ENCODE results near the gene CADPS2.
"Not testable (repeated sequence)": the region's sequence is repeated elsewhere in the genome, so short reads cannot be mapped to it uniquely, and the experiment has no call there.

The CADPS2 gene

GRCh38 chr7:122709930-122710646 is 176.2 kb downstream of the CADPS2 start:
- DNase-seq (ENCODE audit: low read depth), result no peak

- no peak for DNase-seq (ENCODE audit: low read depth)
These were observed 179.4 kb downstream of the CADPS2 start for GRCh38 chr7:122706836-122707235.

- DNase-seq (ENCODE audit: low read depth), result no peak
These were observed 183.3 kb downstream of the CADPS2 start, which contains the start of gene RNF148 for GRCh38 chr7:122702872-122703510. Gene RNF148 (minus strand): TSS chr7:122702922. CDS start chr7:122702750, 172 bp downstream.

- DNase-seq (ENCODE audit: low read depth), result no peak
These were observed 187.2 kb downstream of the CADPS2 start, which contains the start of gene RNF133 for GRCh38 chr7:122699017-122699416. Gene RNF133 (minus strand): TSS chr7:122699117. CDS start chr7:122698918, 199 bp downstream.

- no peak for DNase-seq (ENCODE audit: low read depth)
These were observed 190.4 kb downstream of the CADPS2 start for GRCh38 chr7:122695816-122696215.

GRCh38 chr7:122694697-122695096 is 191.6 kb downstream of the CADPS2 start:
- DNase-seq (ENCODE audit: low read depth), result no peak

- DNase-seq (ENCODE audit: low read depth), result no peak
These were observed 193.4 kb downstream of the CADPS2 start for GRCh38 chr7:122692769-122693309.

- no peak for DNase-seq (ENCODE audit: low read depth)
These were observed 194.6 kb downstream of the CADPS2 start for GRCh38 chr7:122691569-122692235.

- no peak for DNase-seq (ENCODE audit: low read depth)
These were observed 196.7 kb downstream of the CADPS2 start for GRCh38 chr7:122689346-122690109.

- DNase-seq (ENCODE audit: low read depth), result no peak
These were observed 197.8 kb downstream of the CADPS2 start for GRCh38 chr7:122688400-122688998.

GRCh38 chr7:122686360-122686878 is 199.8 kb downstream of the CADPS2 start:
- no peak for DNase-seq (ENCODE audit: low read depth)

GRCh38 chr7:122684504-122684903 is 201.8 kb downstream of the CADPS2 start:
- no peak for DNase-seq (ENCODE audit: low read depth)

- DNase-seq (ENCODE audit: low read depth), result no peak
These were observed 203.3 kb downstream of the CADPS2 start for GRCh38 chr7:122682815-122683550.

- DNase-seq (ENCODE audit: low read depth), result not testable (repeated sequence)
These were observed 205.1 kb downstream of the CADPS2 start for GRCh38 chr7:122681186-122681585.

GRCh38 chr7:122679813-122680212 is 206.4 kb downstream of the CADPS2 start:
- DNase-seq (ENCODE audit: low read depth), result no peak

- DNase-seq (ENCODE audit: low read depth), result not testable (repeated sequence)
These were observed 207.0 kb downstream of the CADPS2 start for GRCh38 chr7:122679269-122679709.

GRCh38 chr7:122677149-122677548 is 209.1 kb downstream of the CADPS2 start:
- DNase-seq (ENCODE audit: low read depth), result no peak

GRCh38 chr7:122676466-122676865 is 209.8 kb downstream of the CADPS2 start:
- no peak for DNase-seq (ENCODE audit: low read depth)

GRCh38 chr7:122675621-122676020 is 210.6 kb downstream of the CADPS2 start:
- no peak for DNase-seq (ENCODE audit: low read depth)

- no peak for DNase-seq (ENCODE audit: low read depth)
These were observed 211.2 kb downstream of the CADPS2 start for GRCh38 chr7:122675011-122675410.

Data from stimulated activated CD8-positive, alpha-beta memory T cell treated with anti-CD3 and anti-CD28 coated beads, Interleukin-12 subunit alpha, Interleukin-12 subunit beta, amount 100 ng/mL, for 1 hour (primary cell).